Right lobe of liver (tissue), 4 donors: ENCODE measurements around the gene LHX6.

Experiments
- POLR2A ChIP-seq: fragments of 450-650 bp; IDR thresholded peaks from one replicate; pipeline ENCODE4 v1.6.1; 2017; ENCODE audit warnings: antibody characterized with exemption, mild to moderate bottlenecking
- TF ChIP-seq, protein P1 (sequence below), 4 donors: fragments of 200-600 bp in 3 of 4; fragments of 450-650 bp in 1 of 4; IDR thresholded peaks; one replicate each; pipeline versions ENCODE4 v1.5.1 to v1.8.0; 2016 to 2022; ENCODE audit warnings: antibody characterized with exemption in 4 of 4, mild to moderate bottlenecking in 2 of 4
- donor health status: DM: no; HTN: no; CAD: no.
- donor health status: DM: no; HTN: no; CAD: no.
- donor health status: DM: no; HTN: yes; CAD: no.

DNA sequence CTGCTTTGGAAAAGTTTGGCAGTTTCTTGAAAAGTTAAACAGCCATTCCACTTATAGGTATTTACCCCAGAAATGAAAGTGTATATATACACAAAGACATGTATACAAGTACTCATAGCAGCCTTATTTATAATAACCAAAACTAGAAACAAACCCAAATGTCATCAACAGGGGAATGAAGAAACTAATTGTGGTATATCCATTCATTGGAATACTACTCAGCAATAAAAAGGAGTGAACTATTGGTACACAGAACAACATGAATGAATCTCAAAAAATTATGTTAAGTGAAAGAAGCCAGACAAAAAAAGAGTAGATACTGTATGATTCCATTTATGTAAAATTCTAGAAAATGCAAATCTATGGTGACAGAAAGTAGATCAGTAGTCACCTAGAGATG lies 66.3 kb downstream of the LHX6 start:
- TF ChIP-seq, protein P1, sequence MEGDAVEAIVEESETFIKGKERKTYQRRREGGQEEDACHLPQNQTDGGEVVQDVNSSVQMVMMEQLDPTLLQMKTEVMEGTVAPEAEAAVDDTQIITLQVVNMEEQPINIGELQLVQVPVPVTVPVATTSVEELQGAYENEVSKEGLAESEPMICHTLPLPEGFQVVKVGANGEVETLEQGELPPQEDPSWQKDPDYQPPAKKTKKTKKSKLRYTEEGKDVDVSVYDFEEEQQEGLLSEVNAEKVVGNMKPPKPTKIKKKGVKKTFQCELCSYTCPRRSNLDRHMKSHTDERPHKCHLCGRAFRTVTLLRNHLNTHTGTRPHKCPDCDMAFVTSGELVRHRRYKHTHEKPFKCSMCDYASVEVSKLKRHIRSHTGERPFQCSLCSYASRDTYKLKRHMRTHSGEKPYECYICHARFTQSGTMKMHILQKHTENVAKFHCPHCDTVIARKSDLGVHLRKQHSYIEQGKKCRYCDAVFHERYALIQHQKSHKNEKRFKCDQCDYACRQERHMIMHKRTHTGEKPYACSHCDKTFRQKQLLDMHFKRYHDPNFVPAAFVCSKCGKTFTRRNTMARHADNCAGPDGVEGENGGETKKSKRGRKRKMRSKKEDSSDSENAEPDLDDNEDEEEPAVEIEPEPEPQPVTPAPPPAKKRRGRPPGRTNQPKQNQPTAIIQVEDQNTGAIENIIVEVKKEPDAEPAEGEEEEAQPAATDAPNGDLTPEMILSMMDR (IDR thresholded peaks at IDR 0.05) = no peak
- no peak for TF ChIP-seq POLR2A
